GM12873 (cell line): Measurements from ENCODE around the gene SNAPC4.

ENCODE experiments used
- TF ChIP-seq, protein P1 (sequence below): IDR thresholded peaks from 2 replicates; pipeline ENCODE4 v1.5.1; 2012; ENCODE audit warnings: low read depth, mild to moderate bottlenecking, moderate library complexity, low read length, control low read depth; ENCODE audit not compliant: insufficient read depth; ENCODE audit errors: missing control alignments

Gene SNAPC4

DNA sequence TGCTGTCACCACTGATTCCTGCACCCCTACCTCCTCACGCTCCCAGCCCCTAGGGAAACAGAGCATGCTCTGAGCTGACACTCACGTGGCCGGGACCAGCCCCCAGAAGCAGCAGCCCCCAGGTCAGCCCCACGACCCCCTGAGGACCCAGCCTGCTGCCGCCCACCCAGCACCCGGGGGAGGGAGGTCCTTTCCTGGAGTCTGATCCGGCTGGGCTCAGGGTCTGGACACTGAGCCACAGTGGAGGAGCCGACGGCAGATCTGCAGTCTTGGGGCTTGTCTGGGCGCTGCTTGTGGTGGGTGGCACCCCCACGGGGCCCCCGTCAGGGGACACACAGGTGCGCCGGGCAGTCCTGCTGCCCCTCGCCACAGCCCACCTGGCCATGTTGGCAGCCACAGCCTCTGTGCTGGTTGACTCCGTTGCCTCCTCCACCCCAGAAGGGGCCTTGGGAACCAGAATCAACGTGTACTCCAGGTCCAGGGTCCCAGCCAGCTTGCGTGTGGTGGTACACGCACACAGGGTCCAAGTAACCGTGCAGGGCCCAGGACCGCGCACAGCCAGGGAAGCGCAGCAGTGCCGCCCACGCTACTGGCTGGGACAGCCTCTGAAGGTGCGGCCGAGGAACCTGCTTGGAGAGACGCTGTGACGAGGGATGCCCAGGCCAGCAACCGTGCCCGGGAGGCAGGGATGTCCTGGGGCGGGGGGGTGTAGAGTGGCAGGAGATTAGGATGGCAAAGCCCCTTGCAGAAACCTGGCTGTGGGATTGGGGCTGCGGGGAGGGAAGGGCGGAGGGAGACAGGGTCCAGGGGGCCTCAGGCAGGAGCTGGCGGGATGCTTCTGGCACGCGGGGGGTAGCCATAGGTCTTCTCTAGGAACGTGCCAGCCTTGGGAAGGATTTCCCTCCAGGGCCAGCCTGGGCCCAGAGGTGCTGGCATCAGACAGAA lies 39.9 kb downstream of the SNAPC4 start:
- TF ChIP-seq, protein P1, sequence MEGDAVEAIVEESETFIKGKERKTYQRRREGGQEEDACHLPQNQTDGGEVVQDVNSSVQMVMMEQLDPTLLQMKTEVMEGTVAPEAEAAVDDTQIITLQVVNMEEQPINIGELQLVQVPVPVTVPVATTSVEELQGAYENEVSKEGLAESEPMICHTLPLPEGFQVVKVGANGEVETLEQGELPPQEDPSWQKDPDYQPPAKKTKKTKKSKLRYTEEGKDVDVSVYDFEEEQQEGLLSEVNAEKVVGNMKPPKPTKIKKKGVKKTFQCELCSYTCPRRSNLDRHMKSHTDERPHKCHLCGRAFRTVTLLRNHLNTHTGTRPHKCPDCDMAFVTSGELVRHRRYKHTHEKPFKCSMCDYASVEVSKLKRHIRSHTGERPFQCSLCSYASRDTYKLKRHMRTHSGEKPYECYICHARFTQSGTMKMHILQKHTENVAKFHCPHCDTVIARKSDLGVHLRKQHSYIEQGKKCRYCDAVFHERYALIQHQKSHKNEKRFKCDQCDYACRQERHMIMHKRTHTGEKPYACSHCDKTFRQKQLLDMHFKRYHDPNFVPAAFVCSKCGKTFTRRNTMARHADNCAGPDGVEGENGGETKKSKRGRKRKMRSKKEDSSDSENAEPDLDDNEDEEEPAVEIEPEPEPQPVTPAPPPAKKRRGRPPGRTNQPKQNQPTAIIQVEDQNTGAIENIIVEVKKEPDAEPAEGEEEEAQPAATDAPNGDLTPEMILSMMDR, result no peak

DNA sequence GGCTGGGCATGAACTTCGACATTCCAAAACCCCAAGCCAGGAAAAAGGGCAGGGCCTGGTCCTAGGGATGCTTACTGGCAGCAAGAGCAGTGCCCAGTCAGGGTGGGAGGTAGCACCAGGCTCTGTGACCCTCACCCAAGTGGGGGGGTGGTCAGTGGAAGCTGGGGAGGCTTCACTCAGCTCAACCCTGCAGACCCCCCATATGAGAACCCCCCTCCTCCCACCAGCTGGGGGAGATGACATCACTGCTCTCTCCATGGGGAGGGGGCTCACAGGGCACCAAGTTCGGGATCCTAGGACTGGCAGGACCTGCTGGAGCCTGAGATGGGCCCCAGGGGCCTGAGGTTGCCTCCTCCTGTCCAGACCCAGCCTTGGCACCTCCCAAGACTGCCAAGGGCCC lies 41.1 kb downstream of the SNAPC4 start:
- TF ChIP-seq, protein P1, result no peak

DNA sequence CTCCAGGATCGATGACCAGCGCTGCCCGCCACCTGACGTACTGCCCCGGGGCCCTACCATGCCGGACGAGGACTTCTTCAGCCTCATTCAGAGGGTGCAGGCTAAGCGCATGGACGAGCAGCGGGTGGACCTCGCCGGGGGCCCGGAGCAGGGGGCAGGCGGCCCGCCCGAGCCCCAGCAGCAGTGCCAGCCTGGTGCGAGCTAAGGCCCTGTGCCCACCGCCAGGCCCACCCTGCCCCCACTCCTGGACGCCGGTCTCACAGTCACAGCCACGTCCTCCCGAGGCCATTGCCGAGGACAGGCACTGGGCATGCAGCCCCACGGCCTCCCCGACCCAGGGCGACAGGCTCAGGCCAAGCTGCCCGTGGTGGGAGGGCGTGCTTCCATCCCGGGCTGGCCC lies 42.0 kb downstream of the SNAPC4 start:
- TF ChIP-seq, protein P1, result no peak

DNA sequence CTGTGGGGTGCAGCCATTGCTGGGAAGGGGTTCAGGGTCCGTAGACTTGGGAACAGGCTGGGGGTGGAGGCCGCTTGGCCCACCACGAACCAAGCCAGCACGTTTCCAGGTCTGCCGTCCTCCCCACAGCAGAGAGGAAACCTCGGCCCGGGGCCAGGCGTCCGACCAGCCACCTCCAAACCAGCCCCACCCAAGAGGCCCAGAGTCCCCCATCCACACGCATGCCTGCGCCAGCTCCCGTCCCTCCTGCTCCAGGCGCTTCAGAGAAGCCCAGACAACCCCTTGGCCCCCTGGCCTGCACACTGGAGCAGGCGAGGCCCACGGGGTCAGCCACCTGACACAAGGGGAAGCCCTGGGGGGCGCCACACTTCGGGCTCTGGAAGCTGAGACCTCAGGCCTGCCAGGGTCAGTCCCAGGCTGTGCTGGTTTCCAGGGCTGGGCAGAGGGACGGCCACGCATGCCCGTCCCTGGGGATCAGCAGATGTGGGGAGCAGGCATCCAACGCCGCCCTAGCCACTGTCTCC lies 42.7 kb downstream of the SNAPC4 start:
- TF ChIP-seq, protein P1, result no peak

DNA sequence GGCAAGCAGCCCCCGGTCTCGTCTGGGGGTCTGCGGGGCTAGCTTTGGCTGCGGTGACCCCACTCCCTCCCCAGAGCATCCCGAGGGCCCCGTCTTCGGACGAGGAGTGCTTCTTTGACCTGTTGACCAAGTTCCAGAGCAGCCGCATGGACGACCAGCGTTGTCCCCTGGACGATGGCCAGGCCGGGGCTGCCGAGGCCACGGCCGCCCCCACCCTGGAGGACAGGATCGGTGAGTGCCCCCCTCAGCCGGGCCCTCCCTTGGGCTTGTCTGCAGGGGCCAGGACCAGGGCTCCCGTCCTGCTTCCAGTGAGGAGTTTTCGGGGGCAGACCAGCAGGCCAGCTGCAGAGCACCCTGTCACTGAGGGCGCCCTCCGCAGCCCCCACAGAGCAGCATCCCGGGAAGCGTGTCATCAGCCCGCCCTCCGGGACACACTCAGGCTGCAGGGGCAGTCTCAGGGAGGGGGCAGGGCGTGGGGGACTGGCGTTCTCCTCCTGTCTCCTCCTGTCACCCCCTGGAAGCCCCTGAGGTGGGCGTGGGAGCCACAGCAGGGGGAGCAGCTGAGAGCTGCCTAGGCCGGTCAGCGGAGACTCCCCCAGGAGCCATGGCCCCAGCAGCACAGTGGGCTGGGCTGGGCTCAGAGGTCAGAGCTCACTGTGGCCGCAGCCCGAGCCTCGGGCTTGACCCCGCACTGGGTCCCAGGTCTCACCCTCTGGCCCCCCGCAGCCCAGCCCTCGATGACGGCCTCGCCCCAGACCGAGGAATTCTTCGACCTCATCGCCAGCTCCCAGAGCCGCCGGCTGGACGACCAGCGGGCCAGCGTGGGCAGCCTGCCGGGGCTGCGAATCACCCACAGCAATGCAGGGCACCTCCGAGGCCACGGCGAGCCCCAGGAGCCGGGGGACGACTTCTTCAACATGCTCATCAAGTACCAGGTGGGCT lies 44.1 kb downstream of the SNAPC4 start:
- TF ChIP-seq, protein P1, result no peak

DNA sequence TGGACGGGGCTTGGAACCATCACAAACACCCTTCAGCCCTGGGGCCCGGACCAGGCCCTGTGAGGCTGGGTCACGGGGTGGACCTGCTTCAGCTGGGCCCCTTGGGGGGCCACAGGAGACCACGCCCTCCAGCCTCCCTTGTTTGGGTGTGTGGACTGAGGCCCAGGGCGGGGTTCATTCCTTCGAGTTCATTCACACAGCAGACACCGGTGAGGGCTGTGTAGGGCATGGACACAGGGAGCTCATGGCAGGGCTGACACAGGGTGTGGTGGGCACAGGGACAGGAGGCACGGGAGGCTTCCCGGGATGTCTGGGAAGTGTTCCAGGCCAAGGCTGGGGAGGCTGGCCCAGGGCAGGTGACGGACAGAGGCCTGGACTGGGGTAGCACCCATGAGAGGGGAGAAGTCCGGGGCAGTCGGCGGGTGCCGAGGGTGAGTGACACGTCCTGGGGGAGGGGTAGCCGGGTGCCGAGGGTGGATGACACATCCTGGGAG lies 45.3 kb downstream of the SNAPC4 start:
- TF ChIP-seq, protein P1, result no peak
